ENCODE results near the gene PBX4.

DNA sequence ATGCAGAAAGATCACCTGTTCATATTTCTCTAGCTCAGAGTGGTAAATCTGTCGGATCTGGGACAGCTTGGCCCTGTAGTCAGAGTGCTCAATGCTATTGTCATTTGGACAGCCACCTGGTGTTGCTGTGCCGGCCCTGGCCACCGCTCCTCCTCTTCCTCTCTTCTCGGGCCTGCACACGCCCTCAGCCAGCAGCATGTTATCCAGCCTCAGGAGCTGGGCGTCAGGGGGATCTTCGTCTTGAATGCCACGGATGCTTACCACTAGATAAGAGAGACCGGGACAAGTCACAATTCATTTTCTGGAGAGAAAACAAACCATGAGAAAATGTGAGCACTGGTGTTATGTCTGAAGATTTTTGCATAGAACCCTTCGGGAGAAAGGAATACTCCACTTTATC, 47.9 kb downstream of the PBX4 start:
- TF ChIP-seq CTCF (IDR thresholded peaks at IDR 0.05) (no peak), ZFX (IDR thresholded peaks at IDR 0.05; ENCODE audit: borderline replicate concordance) (no peak)
